Mucosa of stomach (tissue), 1 donor: ENCODE data around the gene PREX1.

ENCODE experiments used
- H3K27me3 ChIP-seq: one replicate; pipeline ENCODE4 v1.7.0; 2013; ENCODE audit warnings: mild to moderate bottlenecking, low read length; ENCODE audit not compliant: control insufficient read depth, insufficient read depth
- H3K36me3 ChIP-seq: one replicate; pipeline ENCODE4 v1.7.0; 2013; ENCODE audit warnings: low read length; ENCODE audit not compliant: control insufficient read depth, insufficient read depth
- H3K4me1 ChIP-seq: one replicate; pipeline ENCODE4 v1.7.0; 2013; ENCODE audit warnings: mild to moderate bottlenecking, low read length; ENCODE audit not compliant: control insufficient read depth, insufficient read depth
- H3K4me3 ChIP-seq: one replicate; pipeline ENCODE4 v1.7.0; 2013; ENCODE audit warnings: low read length
- H3K9ac ChIP-seq: one replicate; pipeline ENCODE4 v1.7.0; 2013; ENCODE audit warnings: mild to moderate bottlenecking, low read length, moderate library complexity
- H3K9me3 ChIP-seq: one replicate; pipeline ENCODE4 v1.7.0; 2013; ENCODE audit warnings: mild to moderate bottlenecking, low read length, moderate library complexity; ENCODE audit not compliant: control insufficient read depth
- donor health status: Pancreatic carcinoma.

The PREX1 gene

DNA sequence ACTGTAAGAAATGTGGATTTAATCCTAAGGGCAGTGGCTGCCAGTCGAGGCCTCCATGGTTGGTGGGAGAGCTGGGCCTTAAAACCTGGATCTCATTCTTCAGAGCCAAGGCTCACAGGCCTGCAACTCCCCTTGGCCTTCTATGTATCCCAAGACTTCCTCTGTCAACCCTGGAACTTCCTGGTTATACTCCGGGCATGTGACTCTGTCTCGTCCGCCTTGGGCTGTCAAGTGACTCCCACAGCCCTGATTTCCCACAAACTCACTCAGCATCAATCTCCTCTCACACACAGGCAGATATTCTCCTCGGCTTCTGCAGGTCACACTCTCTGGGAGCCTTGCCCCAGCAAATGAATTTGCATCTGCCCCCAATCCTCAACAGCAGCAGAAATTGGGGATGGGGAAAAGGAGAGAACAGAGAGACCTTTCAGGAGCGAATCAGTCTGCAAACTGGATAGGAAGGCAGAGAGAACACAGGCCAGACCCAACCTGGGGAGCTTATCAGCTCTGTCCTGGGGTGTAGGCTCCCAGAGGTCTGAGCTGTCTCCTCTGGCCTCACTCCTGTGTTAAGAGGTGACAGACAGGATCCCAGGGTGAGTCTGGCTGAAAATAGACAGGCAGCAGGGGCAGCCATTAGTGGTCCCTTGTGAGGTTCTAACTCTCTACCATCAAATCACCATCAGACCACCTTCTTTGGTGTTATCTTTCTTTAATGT, 30.4 kb upstream of the PREX1 start:
- Histone ChIP-seq H3K36me3 (no peaks in the 10 kb centered on the region), H3K9me3 (no peaks in the 10 kb centered on the region), H3K4me3 (no peak overlapping the region), H3K9ac (no peak overlapping the region), H3K4me1 (no peaks in the 10 kb centered on the region), H3K27me3 (no peaks in the 10 kb centered on the region)

DNA sequence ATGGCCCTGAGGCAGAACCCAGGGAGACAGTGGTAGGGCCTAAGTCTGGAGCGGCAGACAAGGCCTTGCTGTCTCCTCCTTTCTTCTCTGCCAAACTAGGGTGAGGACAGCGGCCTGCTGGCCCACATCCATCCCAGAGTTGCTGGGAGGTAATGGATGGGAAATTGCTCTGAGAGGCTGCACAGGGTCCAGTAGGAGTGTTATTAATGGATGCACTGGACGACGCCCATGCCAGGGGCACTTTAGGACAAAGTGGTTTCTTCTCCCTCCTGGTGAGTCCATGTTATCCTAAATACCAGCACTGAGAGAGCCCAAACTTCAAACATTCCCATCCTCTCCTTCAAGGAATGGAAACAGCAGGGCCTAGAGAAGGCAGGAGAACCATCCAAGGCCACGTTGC, 28.3 kb upstream of the PREX1 start:
- Histone ChIP-seq H3K36me3 (no peaks in the 10 kb centered on the region), H3K4me1 (no peaks in the 10 kb centered on the region), H3K4me3 (no peak overlapping the region), H3K27me3 (no peaks in the 10 kb centered on the region), H3K9ac (no peak overlapping the region), H3K9me3 (no peaks in the 10 kb centered on the region)

- no peak overlapping the region for H3K4me3 ChIP-seq
Observed at GRCh38 chr20:48855046-48855445, 27.2 kb upstream of the PREX1 start.

GRCh38 chr20:48852609-48853008, 24.8 kb upstream of the PREX1 start:
- Histone ChIP-seq H3K9ac (no peak overlapping the region), H3K4me1 (no peaks in the 10 kb centered on the region)

More at GRCh38 chr20:48855046-48855445, 27.2 kb upstream of the PREX1 start:
- Histone ChIP-seq H3K36me3 (no peaks in the 10 kb centered on the region), H3K27me3 (no peaks in the 10 kb centered on the region), H3K9ac (no peak overlapping the region), H3K4me1 (no peaks in the 10 kb centered on the region), H3K9me3 (no peaks in the 10 kb centered on the region)

DNA sequence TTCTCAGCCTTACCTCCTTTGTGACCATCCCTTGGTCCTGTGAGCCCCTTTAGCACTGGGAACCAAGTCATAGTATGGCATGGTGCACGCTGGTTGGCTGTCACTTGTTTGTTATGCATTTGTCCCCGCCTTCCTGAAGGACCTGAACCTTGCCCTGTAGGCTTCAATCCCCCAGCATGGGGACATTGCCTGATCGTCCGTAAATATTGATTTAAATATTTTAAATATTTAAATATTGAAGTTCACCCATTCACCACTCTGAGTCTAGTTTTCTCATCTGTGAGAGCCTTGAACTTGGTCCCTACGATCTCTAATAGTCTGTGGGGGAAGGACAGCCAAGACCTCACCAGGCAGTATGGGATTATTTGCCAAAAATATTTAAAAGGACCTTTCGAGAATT, 23.8 kb upstream of the PREX1 start:
- Histone ChIP-seq H3K9me3 (no peaks in the 10 kb centered on the region), H3K4me1 (peaks cover 5% of the 10 kb centered on the region), H3K36me3 (no peaks in the 10 kb centered on the region), H3K4me3 (no peak overlapping the region), H3K27me3 (peaks cover 8% of the 10 kb centered on the region), H3K9ac (no peak overlapping the region)

More at GRCh38 chr20:48852609-48853008, 24.8 kb upstream of the PREX1 start:
- no peaks in the 10 kb centered on the region for H3K36me3 ChIP-seq
- H3K27me3 ChIP-seq, result peaks cover 4% of the 10 kb centered on the region
- H3K4me3 ChIP-seq, result no peak overlapping the region
- no peaks in the 10 kb centered on the region for H3K9me3 ChIP-seq

GRCh38 chr20:48850977-48851299, 23.1 kb upstream of the PREX1 start:
- H3K4me1 ChIP-seq, result peaks cover 7% of the 10 kb centered on the region

GRCh38 chr20:48850257-48850976, 22.6 kb upstream of the PREX1 start:
- H3K27me3 ChIP-seq, result peaks cover 11% of the 10 kb centered on the region
- H3K9ac ChIP-seq, result no peak overlapping the region
- H3K4me3 ChIP-seq, result no peak overlapping the region
- no peaks in the 10 kb centered on the region for H3K9me3 ChIP-seq
- H3K36me3 ChIP-seq, result no peaks in the 10 kb centered on the region
- H3K4me1 ChIP-seq, result peaks cover 7% of the 10 kb centered on the region

More at GRCh38 chr20:48850977-48851299, 23.1 kb upstream of the PREX1 start:
- Histone ChIP-seq H3K27me3 (peaks cover 11% of the 10 kb centered on the region), H3K36me3 (no peaks in the 10 kb centered on the region), H3K9ac (no peak overlapping the region), H3K4me3 (no peak overlapping the region), H3K9me3 (no peaks in the 10 kb centered on the region)

GRCh38 chr20:48849779-48850178, 22.0 kb upstream of the PREX1 start:
- H3K9me3 ChIP-seq, result no peaks in the 10 kb centered on the region
- peaks cover 7% of the 10 kb centered on the region for H3K4me1 ChIP-seq
- H3K9ac ChIP-seq, result no peak overlapping the region
- H3K27me3 ChIP-seq, result peaks cover 11% of the 10 kb centered on the region
- H3K36me3 ChIP-seq, result no peaks in the 10 kb centered on the region
- H3K4me3 ChIP-seq, result no peak overlapping the region

- H3K9me3 ChIP-seq, result no peaks in the 10 kb centered on the region
- no peaks in the 10 kb centered on the region for H3K36me3 ChIP-seq
- peaks cover 11% of the 10 kb centered on the region for H3K27me3 ChIP-seq
- H3K4me1 ChIP-seq, result peaks cover 7% of the 10 kb centered on the region
- H3K4me3 ChIP-seq, result no peak overlapping the region
- H3K9ac ChIP-seq, result no peak overlapping the region
Observed at GRCh38 chr20:48849299-48849698, 21.5 kb upstream of the PREX1 start.

GRCh38 chr20:48847498-48848205, 19.9 kb upstream of the PREX1 start:
- Histone ChIP-seq H3K4me1 (peaks cover 7% of the 10 kb centered on the region), H3K27me3 (peaks cover 11% of the 10 kb centered on the region), H3K9ac (no peak overlapping the region), H3K4me3 (no peak overlapping the region), H3K36me3 (no peaks in the 10 kb centered on the region), H3K9me3 (no peaks in the 10 kb centered on the region)

DNA sequence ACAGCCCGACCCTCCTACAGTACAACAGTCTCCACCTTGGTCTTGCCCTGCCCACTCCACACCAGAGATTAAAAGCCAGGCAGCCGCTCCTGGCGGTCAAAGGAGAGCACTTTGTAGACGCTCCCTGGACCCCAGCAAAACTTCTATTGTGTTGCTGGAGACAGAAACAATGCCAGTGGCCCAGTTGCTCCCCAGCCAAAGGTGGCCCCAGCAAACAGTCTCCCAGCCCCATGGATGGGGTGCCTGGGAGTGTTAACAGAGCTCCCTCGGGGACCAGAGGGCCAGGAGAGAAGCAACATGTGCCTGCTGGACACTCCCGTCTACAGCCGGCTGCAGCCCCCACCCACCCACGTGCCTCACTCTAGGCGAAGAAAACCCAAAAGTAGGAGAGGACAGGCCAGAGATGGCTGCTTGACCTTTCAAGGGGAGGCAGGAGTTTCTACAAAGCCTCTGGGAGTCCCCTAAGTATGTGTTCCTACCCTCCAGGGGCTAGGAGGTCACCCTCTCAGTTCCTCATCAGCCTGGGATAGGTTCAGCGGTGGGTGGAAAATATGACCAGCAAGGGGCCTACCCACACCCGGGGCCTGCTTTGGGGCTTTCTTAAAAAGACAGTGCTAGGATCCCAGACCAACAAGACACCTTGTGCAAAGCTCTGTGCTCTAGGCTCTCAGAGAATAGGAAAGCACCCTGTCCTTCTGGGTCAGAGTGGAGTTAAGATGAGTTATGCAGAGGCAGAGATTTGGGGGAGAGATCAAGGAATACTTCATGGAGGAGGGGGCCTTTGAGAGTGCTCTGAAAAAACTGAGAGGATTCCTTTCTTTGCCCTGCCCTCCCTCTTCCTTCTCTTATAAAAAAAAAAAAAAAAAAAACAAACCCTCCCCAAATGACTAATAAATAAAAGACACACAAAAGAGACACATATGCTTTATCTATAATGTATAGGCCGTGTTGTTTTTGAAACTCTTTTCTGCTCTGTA, 19.0 kb upstream of the PREX1 start:
- no peaks in the 10 kb centered on the region for H3K9me3 ChIP-seq
- H3K4me3 ChIP-seq, result no peak overlapping the region
- peaks cover 7% of the 10 kb centered on the region for H3K4me1 ChIP-seq
- H3K9ac ChIP-seq, result no peak overlapping the region
- peaks cover 11% of the 10 kb centered on the region for H3K27me3 ChIP-seq
- no peaks in the 10 kb centered on the region for H3K36me3 ChIP-seq
